ENCODE measurements around the gene ZNF613. TPM values are rescaled to one million over a fixed set of nuclear protein-coding genes. Genes with fewer than 3 reads are reported as not detected.
A peak's percentile ranks its signal among the peaks of the same experiment; 100 is the strongest.

The ZNF613 gene
- total and polyA plus RNA-seq, 2 of the 13 experiments (the other 11 are each of a cell fraction or from before 2014, with no cell fraction given), result 3.6 to 8.3 TPM

DNA sequence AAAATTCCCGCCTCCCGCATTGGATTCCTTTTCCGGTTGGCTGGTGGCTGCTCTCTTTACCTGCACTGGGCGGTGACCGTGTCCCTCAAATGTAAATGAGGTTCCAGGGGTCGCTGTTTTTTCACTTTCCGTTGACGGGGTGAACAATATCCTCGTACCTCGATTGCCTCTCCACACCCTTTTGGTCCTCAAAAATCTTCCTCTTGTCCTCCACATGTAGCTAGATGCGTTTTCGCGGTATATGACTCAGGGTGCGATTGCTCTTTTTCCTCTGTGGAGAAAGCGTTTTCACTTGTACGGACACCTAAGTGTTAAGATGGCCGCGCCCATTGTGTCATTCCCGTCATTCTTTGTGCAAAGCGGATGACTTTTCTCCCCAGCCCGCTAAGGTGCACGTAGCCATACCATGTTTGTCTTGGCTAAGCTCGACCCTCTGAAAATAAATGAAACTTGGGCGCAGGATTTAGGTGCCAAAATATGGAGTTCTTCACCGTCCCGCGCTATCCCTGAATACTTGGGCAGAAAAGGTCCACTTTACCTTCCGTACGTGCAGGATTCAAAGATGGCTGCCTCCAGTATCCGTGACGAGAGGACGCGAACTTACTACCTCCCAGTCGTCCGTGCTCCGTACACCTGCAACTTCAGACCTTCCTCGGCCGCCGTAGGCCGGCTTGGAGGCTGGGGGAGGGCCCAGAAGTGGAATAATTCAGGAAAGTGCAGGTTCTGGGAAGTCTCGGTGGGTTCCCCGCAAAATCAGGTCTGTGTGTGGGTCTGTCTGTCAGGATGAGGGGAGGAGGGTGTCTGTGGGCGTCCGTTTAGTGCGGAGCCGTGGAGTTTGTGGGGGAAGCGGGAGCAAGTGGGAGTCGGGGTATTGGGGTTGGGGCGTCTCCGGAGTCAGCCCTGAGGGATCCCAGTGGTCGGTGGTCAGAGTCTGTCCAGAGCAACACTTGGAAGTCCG, at the start of gene ZNF613 (continued):
- TF ChIP-seq RFX1 (IDR thresholded peaks at IDR 0.05), result no peak
- TF ChIP-seq, protein P1, sequence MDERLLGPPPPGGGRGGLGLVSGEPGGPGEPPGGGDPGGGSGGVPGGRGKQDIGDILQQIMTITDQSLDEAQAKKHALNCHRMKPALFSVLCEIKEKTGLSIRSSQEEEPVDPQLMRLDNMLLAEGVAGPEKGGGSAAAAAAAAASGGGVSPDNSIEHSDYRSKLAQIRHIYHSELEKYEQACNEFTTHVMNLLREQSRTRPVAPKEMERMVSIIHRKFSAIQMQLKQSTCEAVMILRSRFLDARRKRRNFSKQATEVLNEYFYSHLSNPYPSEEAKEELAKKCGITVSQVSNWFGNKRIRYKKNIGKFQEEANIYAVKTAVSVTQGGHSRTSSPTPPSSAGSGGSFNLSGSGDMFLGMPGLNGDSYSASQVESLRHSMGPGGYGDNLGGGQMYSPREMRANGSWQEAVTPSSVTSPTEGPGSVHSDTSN (CRISPR knock-in tag; IDR thresholded peaks at IDR 0.05), result peak; percentile 90
- TF ChIP-seq, protein P2, sequence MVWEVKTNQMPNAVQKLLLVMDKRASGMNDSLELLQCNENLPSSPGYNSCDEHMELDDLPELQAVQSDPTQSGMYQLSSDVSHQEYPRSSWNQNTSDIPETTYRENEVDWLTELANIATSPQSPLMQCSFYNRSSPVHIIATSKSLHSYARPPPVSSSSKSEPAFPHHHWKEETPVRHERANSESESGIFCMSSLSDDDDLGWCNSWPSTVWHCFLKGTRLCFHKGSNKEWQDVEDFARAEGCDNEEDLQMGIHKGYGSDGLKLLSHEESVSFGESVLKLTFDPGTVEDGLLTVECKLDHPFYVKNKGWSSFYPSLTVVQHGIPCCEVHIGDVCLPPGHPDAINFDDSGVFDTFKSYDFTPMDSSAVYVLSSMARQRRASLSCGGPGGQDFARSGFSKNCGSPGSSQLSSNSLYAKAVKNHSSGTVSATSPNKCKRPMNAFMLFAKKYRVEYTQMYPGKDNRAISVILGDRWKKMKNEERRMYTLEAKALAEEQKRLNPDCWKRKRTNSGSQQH (CRISPR knock-in tag; IDR thresholded peaks at IDR 0.05; ENCODE audit: low read depth), result 0 out of 2 replicates have a peak, but pooled peaks have one; percentile 27
- TF ChIP-seq ASH2L (IDR thresholded peaks at IDR 0.05; ENCODE audit: insufficient read length, low read depth, low read length), result peak; percentile 83
- TF ChIP-seq RAD21 (CRISPR knock-in tag; IDR thresholded peaks at IDR 0.05), result peak; percentile 33; the same call in 1 of the 2 replicates
- peak; percentile 73 for TF ChIP-seq YEATS2 (CRISPR knock-in tag; IDR thresholded peaks at IDR 0.05; ENCODE audit: borderline replicate concordance)
- TF ChIP-seq SP2 (CRISPR knock-in tag; IDR thresholded peaks at IDR 0.05), result peak; percentile 81

DNA sequence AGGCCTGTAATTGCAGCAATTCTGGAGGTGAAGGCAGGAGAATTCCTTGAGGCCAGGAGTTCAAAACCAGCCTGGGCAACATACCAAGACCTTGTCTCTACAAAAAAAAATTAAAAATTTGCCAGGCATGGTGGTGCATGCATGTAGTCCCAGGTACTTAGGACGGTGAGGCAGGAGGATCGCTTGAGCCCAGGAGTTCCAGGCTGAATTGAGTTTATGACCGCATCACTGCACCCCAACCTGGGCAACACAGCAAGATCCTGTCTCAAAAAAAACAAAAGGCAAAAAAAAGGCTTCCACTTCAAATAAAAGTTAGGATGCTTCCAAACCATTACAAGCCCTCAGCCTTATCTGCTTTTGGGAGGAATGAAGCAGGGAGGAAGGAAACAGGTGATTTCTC, 44.8 kb upstream of the ZNF613 start:
- intact Hi-C loops (cut with micrococcal nuclease; ENCODE audit: unreplicated experiment) (no loop called here), in situ Hi-C loops (cut with HindIII; ENCODE audit: extremely low pct_ligation_motif_present, low pct_unique_long_range_greater_than_20kb) (no loop called here)
- H4K20me1 ChIP-seq (ENCODE audit: insufficient read depth, low read length), result no peaks in the 10 kb centered on the region
- 98% methylated on average over 3 of the region's 3 CpGs for WGBS (ENCODE audit: low lambda C conversion rate)
- H3K4me2 ChIP-seq (ENCODE audit: low read depth, low read length), result no peak overlapping the region
- H3K36me3 ChIP-seq (replicated peaks in 1 of 2; ENCODE audit: control insufficient read depth in 1 of 2, insufficient read depth in 2 of 2, low read length in 2 of 2), result peaks cover 12 to 18% of the 10 kb centered on the region in 2 experiments; a peak in 4 of 5 replicates
- H3K4me1 ChIP-seq (ENCODE audit: insufficient read depth, low read length), result no peaks in the 10 kb centered on the region
- H3K27ac ChIP-seq (ENCODE audit: extremely low read length, insufficient read depth, low read length), result no peak overlapping the region
- H2AFZ ChIP-seq (ENCODE audit: low read length), result no peak overlapping the region
- H3K27me3 ChIP-seq (ENCODE audit: control insufficient read depth in 1 of 2, insufficient read depth in 2 of 2, low read length in 2 of 2), result no peaks in the 10 kb centered on the region
- POLR2A ChIA-PET, result no interaction called here
- peaks cover 44% of the 10 kb centered on the region for H3K9me3 ChIP-seq (ENCODE audit: low read length)
- CTCF ChIA-PET (ENCODE audit: low intra/inter-chr PET ratio, low total read pairs), result no interaction called here
- H3K9ac ChIP-seq (ENCODE audit: insufficient read depth, low read depth, low read length), result no peak overlapping the region
- TF ChIP-seq IRF2 (CRISPR knock-in tag; IDR thresholded peaks at IDR 0.05) (no peak), ZNF780A (CRISPR knock-in tag; IDR thresholded peaks at IDR 0.05) (no peak)
- no TSS peak for BruUV-seq (replicated peaks)
- ATAC-seq, result no peak
- no peak overlapping the region for H3K4me3 ChIP-seq (replicated peaks in 1 of 3; ENCODE audit: insufficient read depth in 1 of 3, low read depth in 2 of 3, low read length in 3 of 3)
- no peak for FAIRE-seq
- DNase-seq (ENCODE audit: low spot score), result no peak
- no peaks in the 10 kb centered on the region for H3K79me2 ChIP-seq (ENCODE audit: insufficient read depth, low read length)
